ENCODE measurements around the gene CYGB.

Gene CYGB

GRCh38 chr17:76501827-76502307 is 35.6 kb downstream of the CYGB start:
- no peak for DNase-seq (ENCODE audit: extremely low read depth in 1 of 2, low read depth in 1 of 2)

- DNase-seq (ENCODE audit: extremely low read depth in 1 of 2, low read depth in 1 of 2): peak; percentile 86 to 95
These were observed 36.3 kb downstream of the CYGB start, which contains the start of gene RHBDF2 for GRCh38 chr17:76501018-76501826. RHBDF2 (minus strand) TSS chr17:76501423; CDS start chr17:76481524, 19,899 bp downstream.

DNA sequence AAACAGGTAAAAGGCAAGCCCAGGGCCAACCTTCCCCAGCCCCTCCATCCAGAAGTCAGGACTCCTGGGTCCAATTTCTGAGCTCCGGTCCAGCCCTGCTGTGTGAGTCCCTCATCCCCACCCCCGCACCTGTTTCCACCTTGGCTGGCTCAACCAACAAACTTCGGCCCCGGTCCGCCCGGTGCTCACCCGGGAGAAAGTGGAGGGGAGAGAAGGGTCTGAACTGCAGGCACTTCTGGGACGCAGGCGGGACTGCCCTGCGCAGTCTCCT is 36.8 kb downstream of the CYGB start:
- no peak for DNase-seq (ENCODE audit: extremely low read depth in 1 of 2, low read depth in 1 of 2)

DNA sequence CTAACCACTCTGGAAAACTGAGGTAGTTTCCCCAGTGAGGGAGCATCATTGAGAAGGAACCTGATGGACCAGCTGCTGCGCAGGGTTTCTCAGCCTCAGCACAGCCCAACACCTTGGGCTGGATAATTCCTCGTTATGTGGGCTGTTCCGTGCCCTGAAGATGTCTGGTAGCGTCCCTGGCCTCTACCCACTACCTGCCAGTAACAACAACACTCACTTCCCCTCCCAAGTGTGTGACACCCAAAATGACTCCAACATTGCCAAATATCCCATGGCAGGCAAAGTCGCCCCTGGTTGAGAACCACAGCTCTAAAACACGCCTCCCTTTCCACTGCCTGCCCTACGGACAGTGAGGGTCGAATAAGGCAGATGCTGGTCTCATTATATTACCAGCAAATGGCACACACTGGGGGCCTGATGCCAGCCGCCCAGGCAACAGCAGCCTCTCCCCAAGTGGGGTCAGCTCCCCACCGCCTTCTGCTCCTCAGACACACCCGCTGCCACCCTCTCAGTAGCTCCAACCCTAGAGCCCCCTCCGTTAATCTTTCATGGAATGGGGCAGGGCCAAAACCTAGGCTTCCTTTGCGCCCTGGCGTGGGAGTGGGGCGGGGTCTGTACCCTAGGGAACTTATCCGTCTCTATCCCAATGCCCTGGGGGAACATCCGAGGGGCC is 37.3 kb downstream of the CYGB start:
- no peak for DNase-seq (ENCODE audit: extremely low read depth in 1 of 2, low read depth in 1 of 2)

GRCh38 chr17:76499267-76499667 is 38.2 kb downstream of the CYGB start:
- DNase-seq (ENCODE audit: extremely low read depth in 1 of 2, low read depth in 1 of 2): no peak

DNA sequence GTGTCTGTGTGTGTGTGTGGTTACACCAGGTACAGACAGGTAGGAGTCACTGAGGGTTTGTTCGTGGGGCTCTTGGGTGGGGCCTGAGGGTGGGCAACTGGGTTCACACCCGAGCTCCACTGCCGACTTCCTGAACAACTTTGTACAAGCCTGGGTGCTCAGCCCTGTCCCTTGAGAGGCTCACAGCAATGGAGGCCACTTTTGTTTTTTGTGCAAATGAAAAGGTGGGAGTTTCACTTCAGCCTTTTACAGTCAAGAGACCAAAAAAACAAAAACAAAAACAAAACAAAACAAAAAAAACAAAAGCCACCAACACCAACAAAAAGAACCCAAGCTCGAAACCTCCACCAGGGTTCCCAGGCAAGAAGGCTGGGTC is 38.6 kb downstream of the CYGB start:
- no peak for DNase-seq (ENCODE audit: extremely low read depth in 1 of 2, low read depth in 1 of 2)

DNA sequence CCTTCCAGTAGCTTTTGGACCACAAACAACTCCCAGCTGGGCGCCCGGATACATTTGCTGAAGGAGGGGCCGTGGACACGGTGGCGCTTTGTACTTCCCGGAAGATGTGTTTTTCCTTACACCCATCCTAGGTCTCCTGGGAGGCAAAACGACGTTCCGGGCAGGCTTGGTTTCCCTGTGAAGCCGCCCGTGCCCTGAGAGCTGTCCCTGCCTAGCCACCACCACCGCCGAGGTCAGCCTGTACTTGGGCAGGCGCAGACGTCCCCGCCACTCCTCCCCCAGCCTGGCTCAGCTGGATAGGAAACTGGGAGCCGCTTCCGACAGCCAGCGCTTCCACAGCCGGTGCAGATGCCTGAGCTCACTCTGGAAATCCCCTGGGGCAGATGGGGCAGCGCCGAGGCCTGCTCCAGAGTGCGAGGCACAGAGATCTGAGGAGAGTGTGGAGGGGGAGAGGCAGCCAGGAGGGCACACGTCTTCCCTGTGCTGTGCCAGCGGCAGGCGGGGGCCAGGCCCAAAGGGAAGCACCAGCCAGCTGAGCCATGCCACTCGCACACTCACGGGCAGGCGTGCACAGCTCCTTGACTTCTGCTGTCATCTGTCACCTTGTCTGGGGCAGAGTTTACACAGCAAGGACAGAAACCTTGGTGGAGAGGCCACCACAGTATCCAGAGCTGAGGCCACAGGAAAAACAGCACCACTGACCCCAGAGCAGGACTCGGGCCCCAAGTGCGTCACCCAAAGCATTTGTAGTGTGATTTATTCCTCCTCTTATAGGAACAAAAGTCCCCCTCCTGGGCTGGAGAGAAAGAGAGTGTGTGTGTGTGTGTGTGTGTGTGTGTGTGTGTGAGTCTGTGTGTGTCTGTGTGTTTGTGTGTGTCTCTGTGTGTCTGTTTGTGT is 39.3 kb downstream of the CYGB start:
- no peak for DNase-seq (ENCODE audit: extremely low read depth in 1 of 2, low read depth in 1 of 2)

GRCh38 chr17:76497699-76497978 is 39.9 kb downstream of the CYGB start:
- no peak for DNase-seq (ENCODE audit: extremely low read depth in 1 of 2, low read depth in 1 of 2)

DNA sequence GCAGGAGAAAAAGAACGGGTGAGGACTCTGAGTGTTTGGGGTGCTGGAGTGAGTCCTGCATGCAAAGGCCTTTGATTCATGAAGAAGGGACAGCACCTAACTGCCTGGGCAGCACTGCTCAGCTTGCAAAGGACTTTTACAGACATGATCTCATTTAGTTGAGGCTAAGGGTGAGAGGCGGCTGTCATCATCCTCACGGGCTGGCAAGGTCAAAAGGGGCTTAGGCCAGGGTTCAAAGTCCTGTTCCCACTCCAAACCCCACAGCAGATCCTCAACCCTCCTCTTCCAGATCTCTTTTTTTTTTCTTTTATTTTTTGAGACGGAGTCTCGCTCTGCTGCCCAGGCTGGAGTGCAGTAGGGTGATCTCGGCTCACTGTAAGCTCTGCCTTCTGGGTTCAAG is 41.0 kb downstream of the CYGB start:
- no peak for DNase-seq (ENCODE audit: extremely low read depth in 1 of 2, low read depth in 1 of 2)

DNA sequence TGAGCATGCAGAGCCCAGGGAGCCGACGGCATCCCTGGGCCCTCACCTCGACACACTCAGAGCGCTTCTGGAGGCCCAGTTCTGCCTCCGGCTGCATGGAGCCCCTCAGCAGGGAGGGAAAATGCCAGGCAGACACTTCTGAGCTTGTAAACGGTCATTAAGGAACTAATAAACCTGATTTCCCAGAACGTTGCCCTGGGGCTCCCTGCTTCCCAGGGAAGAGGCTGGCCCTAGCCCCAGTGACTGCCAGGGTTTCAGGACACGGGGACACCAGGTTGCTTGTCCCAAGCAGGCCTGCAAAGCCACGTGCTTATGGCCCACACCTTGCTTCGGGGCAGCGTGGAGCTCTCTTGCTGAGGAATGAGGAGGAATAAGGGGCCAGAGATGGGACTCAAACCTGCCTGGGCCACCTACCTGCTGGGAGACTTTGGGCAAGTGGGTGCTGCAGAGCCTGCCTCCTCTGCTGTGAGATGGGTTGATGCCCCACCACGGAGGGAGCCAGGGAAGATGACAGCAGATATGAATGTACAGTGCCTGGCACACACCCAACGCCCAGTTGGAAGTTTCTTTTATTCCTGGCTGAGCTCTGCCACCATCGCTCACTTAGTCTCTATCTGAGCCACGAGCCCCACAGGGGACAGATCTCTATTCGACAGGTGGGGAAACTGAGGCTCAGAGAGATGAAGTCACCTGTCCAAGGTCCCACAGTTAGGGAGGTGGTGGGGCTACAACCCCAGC is 41.7 kb downstream of the CYGB start:
- DNase-seq (ENCODE audit: extremely low read depth in 1 of 2, low read depth in 1 of 2): no peak

DNA sequence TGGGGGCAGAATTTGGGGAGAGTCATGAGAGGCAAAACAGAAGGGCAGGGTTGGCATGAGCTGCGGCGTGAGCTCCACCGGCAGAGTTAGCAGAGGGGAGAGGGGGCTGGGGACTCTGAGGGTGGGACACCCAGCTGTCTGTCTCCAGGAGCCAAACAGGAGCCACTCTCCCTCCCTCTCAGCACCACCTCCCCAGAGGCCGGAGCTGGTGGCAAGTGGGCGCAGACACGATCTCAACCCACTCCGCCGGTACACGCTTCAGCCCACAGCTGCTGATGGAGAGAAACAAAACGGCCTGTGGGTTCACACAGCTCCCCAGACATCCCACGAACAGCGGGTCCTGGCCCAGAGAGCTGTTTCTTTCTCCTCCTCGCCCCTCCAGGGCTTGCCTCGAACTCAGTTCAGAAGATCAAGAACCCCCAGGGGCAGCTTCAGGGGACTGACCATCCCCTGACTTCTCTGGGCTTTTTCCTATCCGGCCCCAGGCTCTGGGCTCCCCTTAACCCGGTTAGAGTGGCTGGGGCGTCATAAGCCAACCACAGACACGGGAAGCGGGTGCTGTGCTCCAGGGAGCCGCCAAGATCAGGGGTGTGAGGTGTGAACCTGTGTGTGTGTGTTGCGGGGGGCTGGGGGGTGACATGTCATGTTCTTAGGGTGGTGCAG is 43.9 kb downstream of the CYGB start:
- no peak for DNase-seq (ENCODE audit: extremely low read depth in 1 of 2, low read depth in 1 of 2)

GRCh38 chr17:76492989-76493501 is 44.5 kb downstream of the CYGB start:
- DNase-seq (ENCODE audit: extremely low read depth in 1 of 2, low read depth in 1 of 2): peak in 1 of 2 donors; percentile 53

GRCh38 chr17:76492123-76492988 is 45.2 kb downstream of the CYGB start:
- DNase-seq (ENCODE audit: extremely low read depth in 1 of 2, low read depth in 1 of 2): no peak

DNA sequence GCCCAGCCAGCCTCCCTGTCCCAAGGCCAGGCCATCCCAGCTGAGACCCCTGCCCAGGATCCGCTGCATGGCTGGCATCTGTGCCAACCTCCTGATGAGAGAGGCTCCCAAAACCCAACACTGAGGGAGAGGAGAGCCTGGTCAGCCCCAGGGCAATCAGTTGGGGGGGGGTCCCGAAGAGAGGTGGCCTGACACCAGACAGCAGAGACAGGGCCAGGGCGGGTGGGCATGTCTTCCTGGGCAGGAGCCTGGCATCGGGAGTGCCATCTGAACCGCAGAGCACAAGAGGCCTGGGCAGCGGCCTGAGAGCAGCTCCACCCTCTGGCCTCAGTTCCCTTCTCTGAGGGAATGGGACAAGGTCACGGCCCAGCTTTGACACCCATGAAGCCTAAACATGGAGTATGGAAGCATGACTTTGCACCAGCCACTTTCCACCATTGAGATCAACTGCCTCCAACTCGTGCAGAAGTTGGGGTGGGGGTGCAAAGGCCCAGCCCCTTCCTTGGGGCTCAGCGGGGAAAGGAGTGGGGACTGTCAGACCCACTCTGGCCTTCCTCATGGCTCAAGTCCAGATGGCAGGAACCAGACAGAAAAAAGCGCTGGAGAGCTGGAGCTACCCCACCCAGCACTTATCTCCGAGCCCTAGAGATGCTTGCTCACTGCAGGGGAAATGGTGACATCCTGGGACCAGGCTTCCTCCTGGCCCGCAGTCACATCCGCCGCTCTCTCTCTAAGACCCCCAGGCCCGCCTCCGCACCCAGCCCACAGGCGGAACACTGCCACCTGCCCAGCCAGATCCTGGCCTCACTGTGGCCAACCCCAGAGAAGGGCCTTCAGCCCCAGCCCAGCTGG is 46.0 kb downstream of the CYGB start:
- DNase-seq (ENCODE audit: extremely low read depth in 1 of 2, low read depth in 1 of 2): no peak

DNA sequence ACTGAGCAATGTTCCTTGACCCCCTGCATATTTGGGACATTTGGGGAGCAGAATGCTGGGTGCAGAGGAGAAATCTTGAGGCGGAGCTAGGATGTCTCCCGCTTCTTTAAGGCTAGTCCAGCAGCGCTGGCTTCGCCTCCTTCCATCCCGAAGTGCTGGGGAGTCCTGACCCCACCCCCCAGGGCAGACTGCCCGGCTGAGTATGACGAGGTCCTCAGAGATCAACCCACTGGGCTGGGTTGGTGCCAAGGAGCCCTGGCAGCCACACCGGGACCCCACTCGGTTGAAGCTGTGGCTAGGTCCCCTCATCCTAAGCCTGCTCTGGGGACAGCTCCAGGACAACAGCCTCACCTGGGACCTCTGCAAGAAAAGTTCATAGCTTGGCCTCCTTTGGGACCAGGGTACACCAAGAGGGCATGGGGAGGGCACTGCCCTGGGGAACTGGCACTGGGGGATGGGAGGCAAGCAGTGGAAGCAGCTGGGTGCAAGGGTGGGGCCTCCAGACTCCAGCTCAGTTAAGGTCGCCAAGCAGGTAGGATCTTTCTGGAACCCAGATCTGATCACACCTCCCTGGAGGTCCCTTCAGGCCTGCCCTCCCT is 47.3 kb downstream of the CYGB start:
- DNase-seq (ENCODE audit: extremely low read depth in 1 of 2, low read depth in 1 of 2): no peak

DNA sequence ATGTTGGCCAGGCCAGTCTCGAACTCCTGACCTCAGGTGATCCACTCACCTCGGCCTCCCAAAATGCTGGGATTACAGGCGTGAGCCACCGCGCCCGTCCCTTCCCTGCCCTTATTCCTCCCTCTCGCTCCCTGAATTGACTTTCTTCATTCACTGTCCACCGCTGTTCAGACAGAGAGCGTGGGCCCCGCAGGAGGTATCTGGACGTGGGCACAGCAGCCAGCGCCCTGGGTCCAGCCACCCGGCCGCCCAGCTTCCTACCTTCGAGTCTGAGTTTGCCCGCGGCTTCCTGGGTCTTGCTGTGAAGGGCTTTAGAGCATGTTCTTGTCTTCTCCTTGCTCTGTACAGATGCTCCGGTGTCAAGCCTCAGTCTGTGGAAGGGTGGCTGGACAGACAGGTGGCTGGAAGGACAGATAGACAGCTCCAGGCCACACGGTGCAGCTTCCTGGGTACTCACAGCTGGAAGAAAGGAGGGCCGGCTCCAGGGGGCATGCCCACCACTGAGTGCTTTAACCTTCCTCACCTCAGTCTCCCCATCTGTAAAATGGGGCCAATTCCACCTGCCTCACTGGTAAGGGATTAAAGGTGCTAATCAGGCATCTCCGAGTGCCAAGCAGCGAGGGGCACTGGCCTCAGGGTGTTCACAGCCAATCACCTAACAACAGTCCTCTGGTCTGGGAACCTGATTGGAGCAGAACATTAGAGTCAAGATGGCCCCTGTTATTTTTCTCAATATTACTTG is 49.9 kb downstream of the CYGB start:
- DNase-seq (ENCODE audit: extremely low read depth in 1 of 2, low read depth in 1 of 2): no peak

GRCh38 chr17:76485569-76485968 is 51.9 kb downstream of the CYGB start:
- DNase-seq (ENCODE audit: extremely low read depth in 1 of 2, low read depth in 1 of 2): no peak

Data from stimulated activated CD8-positive, alpha-beta memory T cell treated with anti-CD3 and anti-CD28 coated beads, Interleukin-7, amount 100 ng/mL, for 48 hours (primary cell).